ENCODE data around the gene MED27. TPM values are rescaled to one million over a fixed set of nuclear protein-coding genes. Genes with fewer than 3 reads are reported as not detected.

The MED27 gene
- total RNA-seq, 2 experiments from 2014 or later = 18.5 to 19.7 TPM

DNA sequence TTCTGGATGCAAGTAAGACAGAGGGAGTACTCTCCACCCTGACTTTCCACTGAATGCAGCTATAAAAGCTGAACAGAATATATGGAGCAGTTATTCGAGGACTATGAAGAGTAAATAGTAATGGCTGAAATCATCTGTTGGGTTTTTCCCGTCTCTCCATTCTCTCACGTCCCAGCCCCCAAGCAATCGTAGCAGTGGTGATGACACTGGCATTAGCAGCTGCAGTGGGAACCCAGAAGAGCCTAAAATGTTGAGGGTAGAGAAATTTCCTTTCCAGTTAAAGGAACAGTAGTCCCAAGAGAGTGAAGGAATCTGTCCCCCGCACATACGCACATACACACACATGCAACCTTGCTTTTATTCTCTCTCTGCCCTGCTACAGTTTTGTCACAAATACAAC lies 33.2 kb downstream of the MED27 start:
- H3K9me3 Mint-ChIP-seq = no peaks in the 10 kb centered on the region

DNA sequence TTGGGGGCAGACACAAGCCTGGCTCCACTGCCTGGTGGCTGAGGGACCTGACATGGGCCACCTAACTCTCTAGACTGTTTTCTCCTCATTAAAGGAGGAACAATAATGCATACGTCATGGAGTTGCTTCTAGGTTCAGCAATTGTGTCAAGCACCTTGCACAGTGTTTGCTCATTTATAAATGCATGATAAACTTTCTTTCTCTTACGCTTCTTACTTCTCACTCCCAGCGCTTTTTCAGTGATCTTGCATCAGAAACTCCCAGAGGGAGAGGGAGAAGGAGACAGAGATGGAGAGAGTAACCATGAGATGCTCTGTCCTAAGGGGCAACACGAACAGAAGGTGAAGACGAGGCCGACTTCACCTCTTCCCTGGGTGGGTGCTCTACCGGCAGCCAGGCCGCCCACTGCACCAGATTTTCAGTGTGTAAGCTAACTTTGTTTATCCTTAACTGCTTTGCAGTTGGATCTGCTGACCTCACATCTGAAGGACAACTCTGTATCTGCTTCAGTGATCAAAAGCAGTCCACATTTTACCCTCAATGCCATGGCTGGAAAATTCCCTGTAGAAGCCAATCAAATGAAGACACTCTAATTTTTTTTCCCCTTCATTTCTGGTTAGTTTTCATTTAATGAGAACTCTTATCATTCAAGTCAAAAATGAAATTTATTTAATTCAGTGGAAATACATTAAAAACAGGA lies 35.3 kb downstream of the MED27 start:
- Mint-ChIP-seq H3K9me3 (no peaks in the 10 kb centered on the region), H3K4me3 (no peak overlapping the region), H3K4me1 (peaks cover 6% of the 10 kb centered on the region), H3K36me3 (no peaks in the 10 kb centered on the region), H3K27ac (no peak overlapping the region), H3K27me3 (no peaks in the 10 kb centered on the region)
- ATAC-seq (ENCODE audit: low read depth) = no peak
- POLR2A ChIA-PET = no interaction called here
- DNase-seq = no peak

More for the DNA sequence above, 33.2 kb downstream of the MED27 start:
- Mint-ChIP-seq H3K27ac (no peak overlapping the region), H3K36me3 (no peaks in the 10 kb centered on the region), H3K27me3 (no peaks in the 10 kb centered on the region), H3K4me1 (peaks cover 8% of the 10 kb centered on the region), H3K4me3 (no peak overlapping the region)
- POLR2A ChIA-PET = no interaction called here
- DNase-seq (no peak), ATAC-seq (ENCODE audit: low read depth) (no peak)

DNA sequence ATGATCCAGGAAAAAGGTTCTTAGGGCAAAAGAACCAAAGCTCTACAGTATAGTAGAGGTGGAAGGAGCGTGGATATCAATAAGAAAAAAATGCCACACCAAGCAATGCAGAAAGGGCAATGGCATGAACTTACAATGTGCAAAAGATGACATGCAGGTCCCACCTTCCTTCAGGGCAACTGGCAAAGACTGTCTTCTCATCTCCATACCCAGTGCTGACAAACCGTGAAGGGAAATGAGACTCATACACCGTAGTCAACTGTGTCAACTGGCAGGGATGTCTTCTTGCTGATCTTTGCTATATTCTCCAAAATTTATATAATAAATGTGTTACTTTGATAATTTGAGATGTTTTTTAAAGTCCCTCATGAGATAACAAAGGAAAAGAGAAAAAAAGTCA lies 36.0 kb downstream of the MED27 start:
- no peaks in the 10 kb centered on the region for H3K36me3 Mint-ChIP-seq
- H3K9me3 Mint-ChIP-seq = no peaks in the 10 kb centered on the region
- no peak overlapping the region for H3K4me3 Mint-ChIP-seq
- POLR2A ChIA-PET = interaction anchor here (0.7 kb wide), 1 partner anchor 118 kb away, joined by 3 read pairs; no protein-coding TSS in a partner anchor
- no peak overlapping the region for H3K27ac Mint-ChIP-seq
- no peak for ATAC-seq (ENCODE audit: low read depth)
- H3K27me3 Mint-ChIP-seq = no peaks in the 10 kb centered on the region
- H3K4me1 Mint-ChIP-seq = peaks cover 2% of the 10 kb centered on the region
- no peak for DNase-seq

DNA sequence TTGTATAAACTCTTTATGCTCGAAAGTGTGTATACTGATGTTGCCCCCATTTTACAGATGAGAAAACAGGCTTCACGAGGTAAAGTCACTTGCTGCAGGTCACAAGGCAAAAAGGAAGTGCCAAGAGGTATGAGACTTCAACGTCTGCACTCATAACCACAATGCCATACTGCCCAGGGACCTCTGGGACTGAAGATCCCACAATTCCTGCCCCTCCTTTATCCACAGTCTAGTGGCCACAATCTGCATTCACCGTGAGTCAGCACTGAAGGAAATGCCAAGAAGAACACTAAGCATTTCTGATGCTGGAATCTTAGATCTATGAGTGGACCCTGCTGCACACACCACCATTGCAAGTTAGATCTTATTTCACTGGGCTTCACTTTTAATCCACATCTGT lies 37.3 kb downstream of the MED27 start:
- no peaks in the 10 kb centered on the region for H3K27me3 Mint-ChIP-seq
- H3K27ac Mint-ChIP-seq = no peak overlapping the region
- peaks cover 2% of the 10 kb centered on the region for H3K36me3 Mint-ChIP-seq
- no peaks in the 10 kb centered on the region for H3K9me3 Mint-ChIP-seq
- no peak overlapping the region for H3K4me3 Mint-ChIP-seq
- ATAC-seq (ENCODE audit: low read depth) = no peak
- H3K4me1 Mint-ChIP-seq = peaks cover 4% of the 10 kb centered on the region
- POLR2A ChIA-PET = no interaction called here
- DNase-seq = no peak

DNA sequence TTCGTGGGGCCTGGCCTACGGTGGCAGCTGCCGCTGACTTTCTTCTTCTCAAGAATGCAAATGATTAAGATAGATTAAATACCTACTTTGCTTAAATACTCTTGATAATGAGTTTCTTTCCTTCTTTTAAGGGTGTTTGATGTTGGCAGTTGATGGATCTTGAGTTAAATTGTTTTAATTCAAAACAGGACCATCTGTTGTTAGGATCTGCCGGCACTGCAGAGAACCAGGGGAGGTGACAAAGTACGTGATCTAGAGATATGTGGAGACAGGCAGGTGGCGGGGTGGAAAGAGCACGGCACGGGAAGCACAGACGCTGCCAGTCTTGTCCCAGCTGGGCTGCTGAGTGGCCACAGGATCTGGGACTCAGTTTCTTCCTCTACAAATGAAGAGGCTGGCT lies 37.9 kb downstream of the MED27 start:
- ATAC-seq (ENCODE audit: low read depth) (no peak), DNase-seq (no peak)
- Mint-ChIP-seq H3K27ac (no peak overlapping the region), H3K27me3 (no peaks in the 10 kb centered on the region), H3K4me3 (no peak overlapping the region), H3K9me3 (no peaks in the 10 kb centered on the region), H3K36me3 (peaks cover 2% of the 10 kb centered on the region), H3K4me1 (peaks cover 4% of the 10 kb centered on the region)
- POLR2A ChIA-PET = no interaction called here

DNA sequence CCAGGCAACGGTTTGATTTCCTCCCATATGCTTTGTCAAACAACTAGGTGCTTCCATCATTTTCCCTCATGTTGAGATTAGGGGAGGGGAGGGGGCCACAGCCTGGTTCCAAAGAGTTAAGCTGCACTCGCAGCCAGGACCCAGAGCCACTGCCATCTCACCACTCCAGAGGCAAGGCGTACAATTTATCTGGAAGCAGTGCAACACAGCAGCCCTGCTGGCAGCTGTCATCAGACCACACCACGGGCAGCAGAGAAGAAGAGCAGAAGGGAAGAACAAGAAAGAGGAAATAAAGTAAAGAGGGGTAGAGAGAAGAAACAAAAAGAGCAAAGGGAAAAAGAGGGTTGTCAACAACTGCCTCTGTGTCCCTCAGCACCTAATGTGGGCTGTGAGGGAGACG lies 38.9 kb downstream of the MED27 start:
- no peak for ATAC-seq (ENCODE audit: low read depth)
- H3K27ac Mint-ChIP-seq = peak overlapping the region; percentile 1

DNA sequence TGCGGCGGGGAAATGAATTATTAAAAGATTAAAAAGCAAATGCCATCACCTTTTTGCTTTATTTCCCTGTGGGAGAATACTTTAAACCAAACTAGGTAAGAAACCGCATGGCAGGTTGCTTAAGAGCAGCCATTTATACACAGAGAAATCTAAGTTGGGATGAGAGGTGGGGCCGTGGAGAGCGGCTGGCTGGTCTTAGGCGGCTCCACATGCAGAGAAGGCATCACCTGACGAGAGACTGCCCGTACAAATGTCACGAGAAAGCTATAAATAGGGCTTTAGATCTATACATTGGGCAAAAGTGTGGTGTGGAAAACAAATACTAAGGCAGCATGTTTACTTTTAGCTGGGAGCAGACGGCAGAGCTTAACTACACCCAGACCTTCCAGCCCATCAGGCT lies 39.4 kb downstream of the MED27 start:
- ATAC-seq (ENCODE audit: low read depth) (no peak), DNase-seq (no peak)
- H3K4me1 Mint-ChIP-seq = peaks cover 4% of the 10 kb centered on the region
- H3K27me3 Mint-ChIP-seq = no peaks in the 10 kb centered on the region
- no peak overlapping the region for H3K27ac Mint-ChIP-seq
- H3K9me3 Mint-ChIP-seq = no peaks in the 10 kb centered on the region
- H3K36me3 Mint-ChIP-seq = peaks cover 2% of the 10 kb centered on the region
- no peak overlapping the region for H3K4me3 Mint-ChIP-seq
- POLR2A ChIA-PET = no interaction called here

More for the DNA sequence above, 38.9 kb downstream of the MED27 start:
- no peaks in the 10 kb centered on the region for H3K27me3 Mint-ChIP-seq
- POLR2A ChIA-PET = no interaction called here
- H3K4me3 Mint-ChIP-seq = no peak overlapping the region
- no peaks in the 10 kb centered on the region for H3K9me3 Mint-ChIP-seq
- no peak for DNase-seq
- peaks cover 4% of the 10 kb centered on the region for H3K4me1 Mint-ChIP-seq
- H3K36me3 Mint-ChIP-seq = peaks cover 2% of the 10 kb centered on the region

DNA sequence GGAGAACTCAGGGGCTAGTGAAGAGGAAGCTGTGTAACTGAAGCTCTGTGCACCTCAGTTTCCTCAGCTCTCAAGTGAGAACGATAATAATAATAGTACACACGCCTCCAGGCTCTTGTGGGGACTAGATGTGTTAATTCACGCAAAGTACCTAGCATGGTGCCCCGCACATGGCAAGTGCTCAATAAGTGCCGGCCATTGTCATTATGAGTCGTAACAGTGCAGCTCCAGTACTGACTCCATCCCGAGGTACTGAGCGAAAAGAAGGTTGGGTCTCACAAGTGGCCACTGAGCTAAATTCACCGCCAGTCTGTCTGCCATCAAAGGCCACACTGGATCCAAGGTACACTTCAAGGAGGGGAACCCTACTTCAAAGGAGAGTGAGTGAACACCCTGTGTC lies 40.4 kb downstream of the MED27 start:
- Mint-ChIP-seq H3K4me1 (peaks cover 4% of the 10 kb centered on the region), H3K9me3 (no peaks in the 10 kb centered on the region), H3K36me3 (peaks cover 2% of the 10 kb centered on the region), H3K27me3 (no peaks in the 10 kb centered on the region), H3K27ac (no peak overlapping the region), H3K4me3 (no peak overlapping the region)
- ATAC-seq (ENCODE audit: low read depth) = no peak
- DNase-seq = no peak
- POLR2A ChIA-PET = no interaction called here

DNA sequence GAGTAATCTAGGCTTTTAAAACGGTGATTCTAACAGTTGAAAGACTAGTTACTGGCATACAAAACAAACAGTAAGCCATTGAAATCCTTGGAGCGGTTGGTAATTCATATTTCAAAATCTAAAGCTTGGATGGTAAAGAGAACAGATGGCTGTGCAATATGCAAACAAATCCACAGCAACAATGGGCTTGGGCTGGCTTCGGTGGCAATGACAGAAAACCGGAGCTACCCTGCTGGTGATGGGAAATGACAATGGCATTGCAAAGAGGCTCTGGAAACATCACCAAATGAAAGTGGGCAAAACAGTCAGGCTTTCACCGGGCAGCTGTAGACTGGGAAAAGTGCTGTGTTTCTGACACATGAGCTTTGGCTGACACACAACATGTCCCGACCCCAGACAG lies 42.2 kb downstream of the MED27 start:
- Mint-ChIP-seq H3K4me1 (peaks cover 11% of the 10 kb centered on the region), H3K27me3 (no peaks in the 10 kb centered on the region), H3K36me3 (peaks cover 2% of the 10 kb centered on the region), H3K4me3 (no peak overlapping the region), H3K27ac (no peak overlapping the region), H3K9me3 (no peaks in the 10 kb centered on the region)
- POLR2A ChIA-PET = no interaction called here
- no peak for ATAC-seq (ENCODE audit: low read depth)
- DNase-seq = no peak

DNA sequence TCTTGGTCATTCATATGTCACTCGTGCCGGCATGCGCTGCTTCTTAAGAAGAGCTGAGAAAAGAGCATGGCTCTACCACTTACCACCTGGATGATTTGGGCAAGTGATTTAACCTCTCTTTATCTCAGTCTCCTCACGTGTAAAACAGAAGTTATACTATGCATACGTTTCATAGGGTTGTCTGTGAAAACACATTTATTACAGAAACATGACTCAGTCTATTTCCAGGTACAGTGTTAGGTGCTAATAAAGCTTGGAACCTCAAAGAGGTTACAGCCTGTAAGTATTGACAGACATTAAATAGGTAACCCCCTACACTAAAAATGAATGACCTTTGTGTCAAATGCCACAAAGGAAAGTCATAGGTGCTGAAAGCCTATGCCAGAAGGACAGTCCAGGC lies 43.1 kb downstream of the MED27 start:
- Mint-ChIP-seq H3K27me3 (no peaks in the 10 kb centered on the region), H3K4me1 (peaks cover 11% of the 10 kb centered on the region)
- POLR2A ChIA-PET = no interaction called here

DNA sequence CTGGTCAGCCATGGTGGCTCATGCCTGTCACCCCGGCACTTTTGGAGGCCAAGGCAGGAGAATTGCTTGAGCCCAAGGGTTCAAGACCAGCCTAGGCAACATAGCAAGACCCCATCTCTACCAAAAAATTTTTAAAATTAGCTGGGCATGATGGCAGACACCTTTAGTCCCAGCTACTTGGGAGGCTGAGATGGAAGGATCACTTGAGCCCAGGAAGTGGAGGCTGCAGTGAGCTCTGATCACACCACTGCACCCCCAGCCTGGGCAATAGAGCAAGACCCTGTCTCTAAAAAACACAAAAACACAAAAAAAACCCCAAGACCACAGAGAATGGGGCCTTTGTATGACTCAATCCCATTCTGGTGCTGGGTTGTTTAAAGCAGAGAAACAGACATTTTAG lies 44.0 kb downstream of the MED27 start:
- H3K4me1 Mint-ChIP-seq = peaks cover 14% of the 10 kb centered on the region
- no peaks in the 10 kb centered on the region for H3K27me3 Mint-ChIP-seq
- no peak for DNase-seq
- ATAC-seq (ENCODE audit: low read depth) = no peak
- H3K27ac Mint-ChIP-seq = no peak overlapping the region
- H3K4me3 Mint-ChIP-seq = no peak overlapping the region
- POLR2A ChIA-PET = no interaction called here
- peaks cover 2% of the 10 kb centered on the region for H3K36me3 Mint-ChIP-seq
- H3K9me3 Mint-ChIP-seq = no peaks in the 10 kb centered on the region

More for the DNA sequence above, 43.1 kb downstream of the MED27 start:
- Mint-ChIP-seq H3K4me3 (no peak overlapping the region), H3K9me3 (no peaks in the 10 kb centered on the region), H3K27ac (no peak overlapping the region), H3K36me3 (peaks cover 2% of the 10 kb centered on the region)
- no peak for DNase-seq
- ATAC-seq (ENCODE audit: low read depth) = no peak

DNA sequence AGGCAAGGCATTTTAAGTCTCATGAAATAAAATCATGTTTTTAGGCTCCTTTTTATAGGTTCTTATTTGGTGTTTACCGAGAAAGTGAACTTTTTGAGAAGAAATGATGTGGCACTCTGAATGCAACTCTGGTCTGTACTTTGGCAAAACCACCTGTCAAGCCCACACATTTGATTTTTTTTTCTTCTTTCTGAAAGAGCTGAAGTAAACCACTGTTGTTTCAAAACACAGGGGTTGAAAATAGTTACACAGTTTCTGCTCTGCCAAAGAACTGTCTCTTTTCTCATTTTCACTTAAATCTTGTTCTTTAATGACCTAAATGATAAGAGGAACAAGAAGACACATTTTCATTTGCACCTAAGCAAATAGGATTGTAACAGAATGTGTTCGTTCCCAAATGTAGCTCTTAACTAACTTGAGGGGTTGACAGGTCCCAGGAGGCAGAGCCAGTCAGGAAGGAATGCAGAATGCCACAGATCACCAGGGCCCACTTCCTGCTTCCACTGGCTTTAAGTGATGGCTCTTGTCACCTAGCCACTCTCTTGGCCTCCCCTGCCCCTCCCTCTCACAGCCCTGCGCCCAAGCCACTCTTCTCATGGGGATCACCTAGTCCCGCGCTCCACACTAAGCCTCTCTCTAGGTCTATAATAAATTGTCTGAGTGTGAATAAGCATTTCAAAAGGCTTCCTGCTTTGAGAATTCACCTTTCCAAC lies 47.3 kb downstream of the MED27 start:
- Mint-ChIP-seq H3K27me3 (no peaks in the 10 kb centered on the region), H3K4me3 (no peak overlapping the region), H3K4me1 (peaks cover 14% of the 10 kb centered on the region), H3K36me3 (no peaks in the 10 kb centered on the region), H3K27ac (no peak overlapping the region), H3K9me3 (no peaks in the 10 kb centered on the region)
- POLR2A ChIA-PET = no interaction called here
- DNase-seq = no peak
- no peak for ATAC-seq (ENCODE audit: low read depth)

DNA sequence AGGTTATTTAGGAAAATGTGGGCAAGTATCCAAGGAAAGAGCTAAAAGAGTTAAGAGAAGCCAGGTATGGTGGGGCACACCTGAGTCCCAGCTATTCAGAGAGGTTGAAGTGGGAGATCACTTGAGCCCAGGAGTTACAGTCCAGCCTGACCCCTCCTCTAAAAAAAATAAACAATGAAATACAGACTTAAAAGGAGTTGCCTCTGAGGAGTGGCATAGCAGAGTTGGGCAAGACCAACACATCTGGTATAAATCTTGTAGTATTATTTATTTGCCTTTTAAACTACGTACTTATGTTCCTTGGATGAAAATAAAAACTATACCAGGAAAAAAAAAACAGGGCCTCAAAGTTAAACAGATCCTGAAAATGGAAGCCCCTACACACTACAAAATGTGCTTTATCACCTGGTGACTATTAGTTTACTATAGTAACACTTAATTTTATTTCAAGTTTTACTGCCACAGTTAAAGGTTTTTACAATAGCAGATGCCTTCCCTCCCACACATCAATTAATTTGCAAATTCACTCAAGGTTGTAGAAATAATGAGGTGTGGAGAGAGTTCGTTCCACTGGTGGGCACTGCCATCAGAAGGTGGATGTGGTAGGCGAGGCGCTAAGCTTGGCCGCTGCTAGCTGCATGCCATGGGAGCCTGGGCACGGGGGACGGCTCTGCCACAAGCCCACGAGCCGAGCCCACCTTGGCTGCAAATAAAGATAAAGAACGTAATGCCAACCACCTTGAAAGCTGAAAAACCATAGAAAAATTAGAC lies 48.0 kb downstream of the MED27 start:
- Mint-ChIP-seq H3K27me3 (no peaks in the 10 kb centered on the region), H3K4me3 (no peak overlapping the region), H3K9me3 (no peaks in the 10 kb centered on the region), H3K4me1 (peaks cover 14% of the 10 kb centered on the region), H3K36me3 (no peaks in the 10 kb centered on the region), H3K27ac (no peak overlapping the region)
- DNase-seq = no peak
- POLR2A ChIA-PET = no interaction called here
- ATAC-seq (ENCODE audit: low read depth) = no peak

Data from activated naive CD8-positive, alpha-beta T cell treated with anti-CD3 and anti-CD28 coated beads, Interleukin-2, amount 10 ng/mL, durations not matched to agents 7 days and 5 days (primary cell).